Kidney (tissue), 14 donors: ENCODE data around the gene IMMT. TPM values are rescaled to one million over a fixed set of nuclear protein-coding genes. Genes with fewer than 3 reads are reported as not detected.
"Not testable (repeated sequence)": the region's sequence is repeated elsewhere in the genome, so short reads cannot be mapped to it uniquely, and the experiment has no call there.

Source experiments
- DNase-seq, 5 donors: peaks; one replicate each; pipeline ENCODE4 v3.0.0-alpha.2; 2013 to 2020
- FAIRE-seq: peaks from 2 replicates; lab custom pipeline; 2012; peaks lifted over from hg19 to GRCh38; lab: Jason Lieb, UNC
- H3K27ac ChIP-seq, 2 donors: one replicate each; pipeline ENCODE4 v1.7.0; 2013; ENCODE audit warnings: low read depth in 2 of 2, low read length in 2 of 2, inconsistent platforms in 1 of 2
- H3K27me3 ChIP-seq: one replicate; pipeline ENCODE4 v1.7.1; 2013; ENCODE audit warnings: low read length, inconsistent platforms; ENCODE audit not compliant: control insufficient read depth, insufficient read depth
- H3K36me3 ChIP-seq, 3 donors: one replicate each; pipeline versions ENCODE4 v1.7.0 to v1.7.1; 2013; ENCODE audit warnings: low read length in 3 of 3, control low read depth in 1 of 3, inconsistent platforms in 1 of 3; ENCODE audit not compliant: insufficient read depth in 3 of 3, control insufficient read depth in 2 of 3
- H3K4me1 ChIP-seq, 3 donors: one replicate each; pipeline versions ENCODE4 v1.7.0 to v1.7.1; 2013; ENCODE audit warnings: low read length in 3 of 3, inconsistent platforms in 1 of 3, low read depth in 1 of 3; ENCODE audit not compliant: control insufficient read depth in 2 of 3, insufficient read depth in 2 of 3
- H3K4me3 ChIP-seq, 3 donors: one replicate each; pipeline versions ENCODE4 v1.7.0 to v1.8.1; 2013; ENCODE audit warnings: low read length in 3 of 3, control low read depth in 1 of 3, inconsistent platforms in 1 of 3
- H3K9ac ChIP-seq, 3 donors: one replicate each; pipeline versions ENCODE4 v1.7.0 to v1.7.1; 2013; ENCODE audit warnings: low read length in 3 of 3, control low read depth in 1 of 3, inconsistent platforms in 1 of 3
- H3K9me3 ChIP-seq, 3 donors: one replicate each; pipeline versions ENCODE4 v1.7.0 to v1.7.1; 2013; ENCODE audit warnings: low read length in 3 of 3, control low read depth in 1 of 3, inconsistent platforms in 1 of 3; ENCODE audit not compliant: control insufficient read depth in 2 of 3, insufficient read depth in 1 of 3
- CTCF ChIP-seq: IDR thresholded peaks from 3 replicates; pipeline ENCODE4 v1.5.1; 2012; ENCODE audit warnings: mild to moderate bottlenecking, moderate library complexity, borderline replicate concordance; ENCODE audit not compliant: insufficient read depth; ENCODE audit errors: extremely low read depth
- intact Hi-C: fragments of 100-400 bp; cut with DNase I; formaldehyde crosslinking; loops from one replicate; pipeline ENCODE4 v1.11.1; 2022
- polyA plus RNA-seq: library from polyadenylated mRNA; stranded (reverse); fragments of 350-450 nt; fragmentation: Illumina TruSeq; extraction: RNeasy Lipid Tissue Mini Kit (QIAGEN cat#74804); gene quantifications from one replicate; pipeline ENCODE4 v1.2.3, GENCODE V29; 2014; ENCODE audit warnings: low read depth, low replicate concordance; ENCODE audit not compliant: insufficient read depth
- total RNA-seq: library from RNA; stranded (reverse); fragmentation: NEBNext Ultra II Directional; extraction: Animal tissue kit (Norgen Biotek cat#: 25700); gene quantifications from one replicate; pipeline ENCODE4 v1.2.1, GENCODE V29; 2021
- donor health status: control.
- donor health status: control.
- donor health status: control.
- donor health status: control.
- donor health status: control.
- donor health status: DM: yes; HTN: yes; CAD: no.
- donor health status: Normal renal cell carcinoma (clear cell type).

Gene IMMT
- total and polyA plus RNA-seq, 2 donors from 2014 or later = 74.0 to 113 TPM

- Histone ChIP-seq H3K9ac (no peak overlapping the region), H3K27me3 (no peaks in the 10 kb centered on the region), H3K9me3 (no peaks in the 10 kb centered on the region), H3K27ac (no peak overlapping the region), H3K4me3 (no peak overlapping the region), H3K4me1 (no peaks in the 10 kb centered on the region), H3K36me3 (peaks cover 3 to 6% (median 5%) of the 10 kb centered on the region in 3 donors)
- TF ChIP-seq CTCF = no peak
- DNase-seq (no peak), FAIRE-seq (no peak)
- intact Hi-C loops = no loop called here
Measured at GRCh38 chr2:86201671-86202335, 6.5 kb upstream of the IMMT start.

GRCh38 chr2:86200564-86200963, 5.3 kb upstream of the IMMT start:
- FAIRE-seq, H3K27ac ChIP-seq, H3K36me3 ChIP-seq, H3K9me3 ChIP-seq, H3K4me1 ChIP-seq, H3K9ac ChIP-seq, intact Hi-C loops, DNase-seq, H3K27me3 ChIP-seq: not testable (repeated sequence)
- H3K4me3 ChIP-seq = peak overlapping the region in 2 of 3 donors; percentile 93 to 100

GRCh38 chr2:86199834-86200177, 4.5 kb upstream of the IMMT start:
- H3K4me3 ChIP-seq = peak overlapping the region; percentile 86 to 100 (median 93)
- H3K9ac ChIP-seq = peak overlapping the region; percentile 80 to 95 (median 83)
- intact Hi-C loops = no loop called here
- H3K36me3 ChIP-seq = no peaks in the 10 kb centered on the region
- no peaks in the 10 kb centered on the region for H3K27me3 ChIP-seq
- FAIRE-seq = no peak
- DNase-seq = no peak
- H3K4me1 ChIP-seq = peaks cover 0 to 3% (median 0%) of the 10 kb centered on the region in 3 donors
- no peak for TF ChIP-seq CTCF
- peak overlapping the region; percentile 58 to 81 for H3K27ac ChIP-seq
- no peaks in the 10 kb centered on the region for H3K9me3 ChIP-seq

GRCh38 chr2:86195808-86196387, 636 bp upstream of the IMMT start:
- peak in 2 of 5 donors; percentile 55 to 71 for DNase-seq

More at GRCh38 chr2:86195808-86196387, 636 bp upstream of the IMMT start:
- Histone ChIP-seq H3K9ac (peak overlapping the region in 2 of 3 donors; percentile 60 to 78), H3K4me1 (peaks cover 4 to 14% (median 10%) of the 10 kb centered on the region in 3 donors), H3K36me3 (no peaks in the 10 kb centered on the region), H3K9me3 (no peaks in the 10 kb centered on the region), H3K27me3 (no peaks in the 10 kb centered on the region), H3K27ac (peak overlapping the region; percentile 99), H3K4me3 (peak overlapping the region; percentile 70 to 90 (median 73))
- intact Hi-C loops = no loop called here
- no peak for TF ChIP-seq CTCF
- no peak for FAIRE-seq
